Measurements from ENCODE around the gene TRAM2. TPM values are rescaled to one million over a fixed set of nuclear protein-coding genes. Genes with fewer than 3 reads are reported as not detected.
A peak's percentile ranks its signal among the peaks of the same experiment; 100 is the strongest.

TRAM2 gene
- total RNA-seq, 1 donor, result 196 TPM

DNA sequence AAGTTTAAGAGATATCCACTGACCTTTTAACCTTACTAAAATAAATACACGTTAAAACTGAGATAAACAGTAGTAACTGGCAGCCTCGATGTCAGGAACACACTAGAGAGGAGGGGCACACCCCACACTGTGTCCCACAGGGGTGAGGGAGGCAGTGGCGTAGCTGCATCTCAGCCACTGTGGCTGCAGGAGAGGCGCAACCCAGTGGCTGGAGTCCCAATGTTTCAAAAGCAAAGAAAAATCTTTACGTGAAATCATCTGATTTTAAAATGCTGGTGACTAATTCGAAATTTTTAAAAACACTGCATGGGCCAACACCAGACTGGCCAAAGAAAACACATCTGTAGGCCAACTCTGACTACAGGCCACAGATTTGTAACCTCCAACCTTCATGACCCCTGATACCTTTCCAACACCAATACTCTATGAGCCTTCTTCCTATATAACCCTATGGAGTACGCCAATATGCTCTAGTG, 54.7 kb downstream of the TRAM2 start:
- H3K4me3 ChIP-seq (ENCODE audit: low read depth, low read length), result no peak overlapping the region
- TF ChIP-seq CTCF (IDR thresholded peaks at IDR 0.05; ENCODE audit: insufficient read depth, low read depth, low read length), result no peak
- peak; percentile 86 for DNase-seq (ENCODE audit: low read depth)

DNA sequence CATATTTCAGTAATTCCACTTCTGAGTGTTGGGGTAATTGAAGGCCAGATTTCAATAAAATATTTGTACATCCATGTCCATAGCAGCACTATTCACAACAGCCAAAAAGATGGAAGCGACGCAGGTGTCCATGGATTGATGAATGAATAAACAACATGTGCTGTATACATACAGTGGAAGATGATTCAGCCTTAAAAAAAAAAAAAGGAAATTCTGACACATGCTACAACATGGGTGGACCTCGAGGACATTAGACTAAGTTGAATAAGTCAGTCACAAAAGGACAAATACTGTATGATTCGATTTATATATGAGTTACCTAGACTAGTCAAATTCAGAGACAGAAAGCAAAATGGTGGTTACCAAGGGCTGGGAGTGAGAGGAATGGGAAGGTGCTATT, 57.2 kb downstream of the TRAM2 start:
- no peak for TF ChIP-seq CTCF (IDR thresholded peaks at IDR 0.05; ENCODE audit: insufficient read depth, low read depth, low read length)
- no peak for DNase-seq (ENCODE audit: low read depth)
- H3K4me3 ChIP-seq (ENCODE audit: low read depth, low read length), result no peak overlapping the region

DNA sequence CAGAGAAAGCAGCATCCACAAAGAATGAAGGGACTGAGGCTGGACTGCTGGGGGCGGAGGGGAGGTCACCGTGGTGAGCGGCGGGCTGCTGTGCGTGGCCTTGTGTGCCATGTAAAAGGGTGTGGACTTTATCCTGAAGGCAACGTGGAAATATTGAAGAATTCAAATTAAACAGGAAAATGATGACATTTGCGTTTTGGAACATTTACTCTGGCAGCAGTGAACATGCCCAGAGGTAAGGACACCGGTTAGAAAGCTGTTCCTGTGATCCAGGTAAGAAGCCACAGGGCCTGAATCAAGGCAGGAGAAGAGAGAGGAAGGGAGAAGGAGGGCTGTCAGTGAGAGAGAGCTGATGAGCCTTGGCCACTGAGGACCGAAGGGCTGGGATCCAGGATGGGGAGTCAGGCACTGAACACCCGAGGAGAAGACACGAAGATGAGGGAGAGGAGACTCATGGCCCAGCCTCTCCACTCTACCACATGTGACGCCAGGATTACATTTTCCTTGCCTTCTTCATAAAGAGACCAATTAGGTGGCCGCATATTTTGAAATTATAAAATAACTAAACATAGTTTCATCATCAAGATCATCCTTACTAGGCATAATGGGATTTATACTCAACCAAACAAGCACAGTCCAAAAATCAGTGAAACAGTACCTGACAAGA, 58.4 kb downstream of the TRAM2 start:
- DNase-seq (ENCODE audit: low read depth), result no peak
- no peak overlapping the region for H3K4me3 ChIP-seq (ENCODE audit: low read depth, low read length)
- TF ChIP-seq CTCF (IDR thresholded peaks at IDR 0.05; ENCODE audit: insufficient read depth, low read depth, low read length), result no peak

GRCh38 chr6:52517502-52518278, 59.2 kb downstream of the TRAM2 start:
- no peak for TF ChIP-seq CTCF (IDR thresholded peaks at IDR 0.05; ENCODE audit: insufficient read depth, low read depth, low read length)
- H3K4me3 ChIP-seq (ENCODE audit: low read depth, low read length), result peak overlapping the region; percentile 34
- DNase-seq (ENCODE audit: low read depth), result peak; percentile 97

GRCh38 chr6:52516943-52517342, 59.9 kb downstream of the TRAM2 start:
- TF ChIP-seq CTCF (IDR thresholded peaks at IDR 0.05; ENCODE audit: insufficient read depth, low read depth, low read length), result no peak
- H3K4me3 ChIP-seq (ENCODE audit: low read depth, low read length), result no peak overlapping the region
- no peak for DNase-seq (ENCODE audit: low read depth)

GRCh38 chr6:52516269-52516668, 60.6 kb downstream of the TRAM2 start:
- TF ChIP-seq CTCF (IDR thresholded peaks at IDR 0.05; ENCODE audit: insufficient read depth, low read depth, low read length), result no peak
- no peak for DNase-seq (ENCODE audit: low read depth)

More at GRCh38 chr6:52516269-52516668, 60.6 kb downstream of the TRAM2 start:
- H3K4me3 ChIP-seq (ENCODE audit: low read depth, low read length), result no peak overlapping the region

All from fibroblast of villous mesenchyme (primary cell).